Stimulated activated CD4-positive, alpha-beta T cell treated with anti-CD3 and anti-CD28 coated beads, Interleukin-4, amount 100 ng/mL, for 24 hours (primary cell): ENCODE results near the gene KCNMA1.

Experiments used
- DNase-seq: peaks from one replicate; pipeline ENCODE4 v3.0.0-alpha.2; 2020

KCNMA1 gene

DNA sequence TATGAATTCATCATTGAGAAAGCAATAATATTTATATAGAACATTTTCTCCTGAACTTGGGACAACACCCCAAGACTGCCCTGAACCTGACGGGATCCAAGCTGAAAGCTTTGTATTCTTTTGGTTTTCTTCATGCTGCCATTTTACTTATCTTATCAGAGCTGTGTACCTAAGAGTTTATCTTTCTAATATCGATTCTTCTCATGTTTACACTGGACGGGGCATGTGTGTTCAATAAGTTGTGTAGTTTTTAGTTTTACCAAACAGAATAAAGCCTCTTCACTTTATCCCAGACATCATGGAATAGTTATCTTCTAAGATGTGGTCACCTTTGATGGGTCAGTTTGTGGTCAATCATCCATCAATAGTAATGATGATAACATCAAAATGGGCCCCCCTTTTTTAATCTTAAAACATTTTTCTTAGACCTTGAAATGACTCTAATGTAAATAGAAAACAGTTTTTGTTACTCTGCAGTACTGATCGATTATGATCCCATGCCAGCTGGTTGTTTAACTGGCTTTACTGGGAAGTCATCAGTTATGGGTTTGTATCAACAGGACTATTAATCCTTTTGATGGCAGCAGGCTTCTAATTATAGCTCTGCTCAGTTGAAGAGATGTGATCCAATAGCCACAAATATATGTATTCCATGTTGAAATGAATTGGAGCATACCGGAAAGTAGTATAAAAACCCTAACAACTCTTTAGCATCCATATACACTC, 446.1 kb downstream of the KCNMA1 start:
- no peak for DNase-seq

DNA sequence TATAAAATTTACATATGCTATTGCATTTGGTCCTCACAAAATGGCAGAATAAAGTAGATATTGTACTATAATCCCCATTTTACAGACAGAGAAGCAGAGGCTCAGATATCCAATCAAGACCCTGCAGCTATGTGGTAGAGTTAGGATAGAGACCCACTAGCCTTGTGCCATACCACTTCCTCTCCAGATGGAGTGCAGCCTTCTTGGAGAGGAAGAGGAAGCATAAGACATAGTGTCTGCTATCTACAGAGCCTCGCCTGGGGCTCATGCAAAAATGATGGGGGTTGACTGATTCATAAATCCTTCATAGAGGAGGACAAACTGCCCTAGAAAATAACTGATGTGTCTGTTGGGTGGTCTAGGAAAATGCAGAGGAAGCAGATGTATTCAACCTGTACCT, 447.3 kb downstream of the KCNMA1 start:
- DNase-seq = no peak

DNA sequence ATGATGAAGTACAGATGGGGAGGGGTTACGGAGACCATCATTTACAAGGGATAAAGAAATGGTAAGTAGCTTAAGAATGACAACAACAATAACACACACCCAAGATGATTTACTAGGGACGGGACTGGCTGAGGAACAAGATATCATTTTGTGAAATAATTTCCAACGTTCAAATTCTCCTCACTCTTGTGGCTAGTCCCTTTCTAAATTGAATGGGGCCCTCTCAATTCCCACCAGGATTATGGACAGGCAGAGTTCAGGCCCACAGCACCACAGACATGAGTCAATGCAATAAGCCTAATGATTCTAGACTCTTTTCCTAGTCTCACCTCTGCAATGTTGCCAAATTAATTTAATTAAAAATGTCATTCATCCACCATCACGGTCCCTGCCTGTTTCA, 448.1 kb downstream of the KCNMA1 start:
- DNase-seq = no peak

DNA sequence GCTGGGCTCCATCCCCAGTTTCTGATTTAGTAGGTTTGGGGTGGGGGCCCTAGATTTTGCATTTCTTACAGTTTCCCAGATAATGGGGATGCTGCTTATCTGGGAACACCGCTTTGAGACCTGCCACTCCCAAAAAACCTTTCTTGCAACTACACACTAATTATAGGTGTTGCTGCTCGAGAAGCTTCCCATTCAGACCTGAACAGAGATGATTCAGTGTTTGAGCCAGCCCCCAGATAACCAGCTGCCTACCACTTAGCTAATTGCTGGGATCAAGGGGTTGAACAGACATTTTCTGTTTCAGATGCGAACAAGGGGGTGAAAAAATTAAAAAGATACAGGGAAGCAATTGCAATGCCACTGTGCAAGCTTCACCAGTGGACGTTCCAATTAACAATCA, 448.5 kb downstream of the KCNMA1 start:
- no peak for DNase-seq

DNA sequence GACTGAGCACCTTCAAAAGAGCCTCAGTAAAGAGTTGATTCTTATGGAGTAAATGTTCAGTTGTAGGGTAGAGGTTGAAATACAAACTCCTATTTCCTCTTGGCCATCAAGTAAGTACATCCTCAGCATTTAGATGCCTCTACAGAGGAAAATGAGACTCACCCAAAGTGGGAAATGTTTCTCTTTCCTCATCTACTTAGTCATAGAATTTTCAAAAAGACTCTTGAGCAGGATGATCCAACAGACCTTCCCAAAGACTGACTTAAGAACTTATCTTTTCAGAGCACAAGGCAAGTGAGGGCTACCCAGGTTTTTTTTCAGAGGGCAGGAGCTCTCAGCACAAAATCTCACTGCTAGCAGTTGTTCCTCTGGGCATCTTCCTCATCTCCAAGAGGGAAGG, 449.1 kb downstream of the KCNMA1 start:
- DNase-seq = no peak

DNA sequence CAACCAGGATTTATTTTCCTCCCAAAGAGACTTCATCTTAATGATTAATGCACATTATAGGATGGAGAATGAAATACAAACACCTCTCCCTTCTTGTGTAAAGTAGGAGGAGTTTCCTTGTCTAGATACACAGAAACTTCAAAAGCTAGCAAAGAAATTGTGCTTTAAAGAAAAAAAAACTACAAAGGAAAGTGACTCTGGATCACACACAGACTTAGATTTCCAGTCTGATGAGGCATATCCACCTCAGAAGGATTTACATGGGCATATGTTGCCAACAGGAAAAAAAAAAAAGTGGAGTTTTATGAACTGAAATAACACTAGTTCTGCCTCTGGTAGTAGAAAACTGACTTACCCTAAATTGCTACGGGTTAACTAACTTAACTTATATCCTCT, 449.6 kb downstream of the KCNMA1 start:
- no peak for DNase-seq

DNA sequence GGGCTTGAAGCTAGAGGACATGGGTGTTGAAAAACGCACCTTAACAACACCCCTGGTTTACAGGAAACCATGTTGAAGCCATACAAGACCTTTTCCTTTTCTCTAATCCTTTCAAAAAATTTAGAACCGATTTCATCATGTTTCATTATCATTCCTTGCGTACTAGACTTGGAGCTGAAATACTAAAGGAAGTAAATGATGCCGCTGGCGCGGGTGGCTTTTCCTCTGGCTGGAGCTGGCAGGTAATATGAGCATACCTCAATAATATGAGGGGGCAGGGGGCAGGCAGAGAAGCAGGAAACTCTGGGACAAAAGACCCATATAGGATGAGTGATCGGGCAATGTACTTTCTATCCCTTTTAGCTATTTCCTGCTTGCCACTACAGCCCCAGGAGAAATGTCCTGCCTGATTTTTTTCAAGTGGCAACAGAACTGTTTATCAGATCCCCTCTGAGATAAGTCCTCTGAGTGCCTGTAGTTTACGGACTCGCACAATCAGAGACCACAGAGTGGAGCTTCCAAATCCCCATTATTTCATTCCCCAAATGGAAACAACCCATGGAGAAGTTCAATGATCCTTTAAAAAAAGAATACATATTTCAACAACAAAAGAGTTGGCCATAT, 450.1 kb downstream of the KCNMA1 start:
- DNase-seq = no peak

DNA sequence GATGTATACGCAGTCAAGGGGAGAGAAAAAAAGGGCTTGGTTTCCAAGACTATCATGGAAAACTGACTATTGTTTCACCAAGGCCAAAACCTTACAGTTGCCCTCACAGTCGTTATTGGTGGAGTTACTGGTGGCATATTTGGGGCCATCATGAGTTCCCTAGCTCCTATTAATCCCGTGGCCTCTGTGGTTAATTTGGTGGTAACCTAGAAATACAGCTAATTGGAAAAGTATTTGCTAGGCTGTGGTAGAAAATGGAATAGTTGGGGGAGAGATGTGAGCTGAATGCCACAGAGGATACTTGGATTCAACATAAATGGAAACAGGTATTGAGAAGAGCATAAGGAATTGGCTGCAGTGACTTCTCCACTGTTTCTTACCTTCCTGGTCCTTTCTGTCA, 450.7 kb downstream of the KCNMA1 start:
- DNase-seq = no peak

DNA sequence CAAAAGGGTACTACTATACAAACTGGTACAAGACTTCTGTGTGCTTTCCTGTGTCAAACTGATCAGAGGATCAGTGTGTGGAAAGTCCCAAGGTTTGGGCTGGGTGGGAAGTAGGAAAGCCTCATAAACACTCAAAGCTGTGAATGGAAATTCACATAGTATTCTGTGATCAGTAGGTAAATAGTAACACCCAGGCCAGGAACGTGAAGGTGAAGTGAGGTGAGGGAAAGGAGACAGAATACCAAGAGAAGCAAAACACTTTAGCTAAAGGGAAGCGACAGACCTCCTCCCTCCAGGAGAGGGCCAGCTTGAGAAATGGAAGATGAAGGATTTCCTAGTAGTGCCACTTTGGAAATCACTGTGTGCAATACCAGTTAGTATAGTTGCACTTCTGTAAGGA, 451.9 kb downstream of the KCNMA1 start:
- DNase-seq = no peak

DNA sequence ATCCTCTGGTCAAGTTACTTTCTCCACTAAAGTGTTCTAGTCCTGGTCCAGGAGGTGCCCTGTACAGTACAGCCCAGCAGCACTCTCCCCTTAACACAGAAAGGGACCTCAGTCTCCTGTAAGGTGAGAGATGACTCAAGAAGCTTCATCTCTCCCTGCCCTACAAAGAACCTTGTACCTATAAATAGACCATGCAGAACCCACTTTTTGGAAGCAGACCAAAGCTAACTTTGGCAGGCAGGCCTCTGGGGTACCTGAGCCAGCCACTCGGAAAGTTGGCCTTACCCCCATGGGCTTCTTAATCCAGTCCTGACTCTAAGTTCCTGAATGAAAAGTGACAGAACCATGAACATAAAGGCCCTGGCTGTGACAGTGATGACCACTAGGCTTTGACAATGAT, 454.8 kb downstream of the KCNMA1 start:
- no peak for DNase-seq

DNA sequence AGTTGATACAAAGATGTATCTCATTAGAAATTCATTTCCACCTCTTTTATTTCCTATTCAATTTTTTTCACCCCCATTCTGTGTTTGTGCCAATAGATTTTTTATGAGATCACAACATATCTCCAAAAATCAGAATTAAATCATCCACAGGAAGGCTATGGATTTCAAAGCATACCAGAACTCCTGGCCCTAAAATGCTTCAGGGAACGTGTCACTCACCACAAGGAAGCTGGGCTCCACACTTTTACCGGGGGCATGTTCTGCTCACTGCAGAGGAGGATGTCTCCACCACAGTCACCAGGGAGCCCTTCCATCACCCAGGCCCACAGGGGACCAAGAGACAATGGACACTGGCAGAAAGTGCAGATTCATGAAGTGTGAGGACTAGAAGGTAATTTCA, 456.8 kb downstream of the KCNMA1 start:
- DNase-seq = no peak

DNA sequence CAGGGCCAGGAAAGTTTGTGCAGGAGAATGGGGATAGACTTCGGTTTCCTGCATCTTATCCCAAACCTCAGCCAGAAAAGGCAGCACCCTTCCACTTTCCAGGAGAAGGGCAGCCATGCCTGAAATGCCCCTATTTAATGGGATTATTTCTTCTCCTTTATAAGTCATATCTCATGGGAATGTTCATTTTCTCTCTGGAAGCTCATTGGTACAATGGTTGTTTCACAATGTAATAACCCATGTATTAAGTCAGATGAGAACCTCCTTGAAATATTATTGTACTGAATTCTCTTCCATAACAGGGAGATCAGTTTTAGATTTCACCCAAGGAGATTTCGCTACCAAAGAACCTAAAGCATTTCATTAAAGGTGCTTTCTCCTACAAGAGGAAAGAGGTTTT, 457.5 kb downstream of the KCNMA1 start:
- DNase-seq = no peak

DNA sequence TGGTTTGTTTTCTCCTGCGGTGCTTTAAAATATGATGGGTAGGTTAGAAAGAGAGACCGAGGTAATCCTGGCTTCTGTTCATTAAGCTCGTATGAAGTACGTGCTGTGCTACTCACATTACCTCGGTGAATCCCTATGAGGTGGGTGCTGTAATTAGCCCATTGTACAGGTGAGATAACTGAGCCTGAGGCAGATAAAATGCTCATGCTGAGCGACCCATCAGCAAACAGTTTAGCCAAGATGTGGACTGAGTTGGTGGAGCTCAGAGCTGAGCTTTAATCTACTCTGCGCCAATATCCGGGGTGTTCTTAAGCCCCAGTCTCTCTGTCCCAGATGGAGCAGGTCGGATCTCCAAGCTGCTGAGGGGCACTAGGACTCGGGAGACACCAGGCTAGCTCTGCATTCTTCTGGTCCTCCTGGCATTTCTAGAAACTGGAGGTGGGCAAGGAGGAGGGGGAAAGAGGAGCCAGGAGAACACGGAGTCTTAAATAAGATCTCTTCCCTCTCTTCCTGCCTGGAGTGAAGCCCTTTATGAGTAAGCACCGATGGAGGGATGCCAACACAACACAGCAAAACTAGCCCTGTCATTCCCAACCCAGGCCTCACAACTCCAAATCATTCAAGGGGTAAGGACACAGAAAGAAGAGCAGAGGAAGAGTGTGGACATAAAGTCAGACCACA, 458.5 kb downstream of the KCNMA1 start:
- DNase-seq = no peak

DNA sequence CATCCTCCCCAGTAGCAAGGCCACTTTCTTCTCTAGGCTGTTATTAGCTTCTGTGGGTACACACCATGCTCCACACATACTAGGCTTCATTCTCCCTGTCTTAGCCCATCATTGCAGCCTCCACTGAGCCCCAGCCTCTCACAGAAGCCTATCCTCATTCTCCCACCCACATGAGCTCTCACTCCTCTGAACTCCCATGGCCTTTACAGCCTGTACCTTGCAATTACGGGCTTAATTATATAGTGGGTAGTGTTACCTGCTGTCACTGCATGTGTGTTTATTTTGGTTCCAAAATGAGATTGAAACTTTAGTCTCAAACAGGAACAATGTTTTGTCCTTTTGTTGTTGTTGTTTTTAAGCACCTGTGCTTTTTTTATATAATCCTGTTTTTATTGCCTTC, 460.0 kb downstream of the KCNMA1 start:
- DNase-seq = no peak

DNA sequence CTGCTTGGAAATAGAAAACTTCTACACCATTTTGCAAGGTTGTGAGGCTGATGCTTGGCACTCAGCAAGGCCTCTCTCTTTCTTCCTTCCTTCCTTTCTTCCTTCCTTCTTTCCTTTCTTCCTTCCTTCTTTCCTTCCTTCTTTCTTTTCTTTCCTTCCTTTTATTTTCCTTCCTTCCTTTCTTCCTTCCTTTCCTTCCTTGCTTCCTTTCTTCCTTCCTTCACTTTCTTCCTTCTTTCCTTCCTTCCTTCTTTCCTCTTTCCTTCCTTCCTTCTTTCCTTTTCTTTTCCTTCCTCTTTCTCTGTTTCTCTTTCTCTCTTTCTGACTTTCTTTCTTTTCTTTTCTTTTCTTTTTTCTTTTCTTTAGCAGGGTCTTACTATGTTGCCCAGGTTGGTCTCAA, 460.4 kb downstream of the KCNMA1 start:
- DNase-seq = no peak

DNA sequence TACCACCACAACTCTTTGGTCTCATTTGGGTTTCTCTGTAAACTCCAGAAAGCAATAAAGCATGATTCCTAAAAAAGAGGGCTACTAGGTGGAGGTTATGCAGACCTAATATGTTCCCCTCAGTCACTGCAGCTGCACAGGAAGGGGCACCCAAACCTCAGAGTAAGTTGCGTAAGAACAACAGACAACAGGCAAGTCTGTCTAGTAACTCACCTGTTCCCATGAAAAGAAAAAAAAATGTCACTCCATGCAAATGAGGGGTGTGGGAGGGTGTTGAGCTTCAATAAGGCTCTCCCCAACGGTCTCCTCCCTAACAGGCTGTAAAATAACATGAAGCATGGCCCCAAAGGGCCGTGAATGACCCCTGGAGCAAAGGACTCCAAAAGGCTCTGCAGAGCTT, 461.4 kb downstream of the KCNMA1 start:
- no peak for DNase-seq

DNA sequence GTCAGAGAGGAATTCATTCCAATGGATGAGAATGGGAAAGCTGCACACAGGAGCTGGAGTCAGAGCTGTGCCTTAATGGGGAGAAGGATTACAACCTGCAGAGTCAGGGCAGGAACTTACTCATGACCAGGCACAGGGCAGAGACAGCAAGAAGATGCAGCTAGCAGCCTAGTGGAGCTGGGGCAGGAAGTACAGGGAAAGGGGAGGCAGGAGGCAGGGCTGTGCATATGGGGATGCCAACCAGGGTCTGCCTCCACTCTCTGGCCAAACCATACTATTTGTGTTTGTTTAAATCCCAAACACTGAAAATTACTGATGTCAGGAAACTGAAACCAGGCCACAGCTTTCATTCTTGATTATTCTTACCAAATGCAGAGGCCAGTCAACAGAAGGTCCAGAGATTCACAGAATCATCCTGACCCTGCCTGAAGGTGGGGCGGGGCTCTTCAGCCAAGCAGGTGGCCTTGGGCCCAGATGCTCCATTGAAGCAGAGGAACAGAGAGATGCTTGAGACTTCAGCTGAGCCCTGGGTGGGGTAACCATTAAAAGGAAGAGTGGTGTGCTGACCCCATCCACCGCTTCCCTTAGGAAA, 461.9 kb downstream of the KCNMA1 start:
- DNase-seq = no peak

DNA sequence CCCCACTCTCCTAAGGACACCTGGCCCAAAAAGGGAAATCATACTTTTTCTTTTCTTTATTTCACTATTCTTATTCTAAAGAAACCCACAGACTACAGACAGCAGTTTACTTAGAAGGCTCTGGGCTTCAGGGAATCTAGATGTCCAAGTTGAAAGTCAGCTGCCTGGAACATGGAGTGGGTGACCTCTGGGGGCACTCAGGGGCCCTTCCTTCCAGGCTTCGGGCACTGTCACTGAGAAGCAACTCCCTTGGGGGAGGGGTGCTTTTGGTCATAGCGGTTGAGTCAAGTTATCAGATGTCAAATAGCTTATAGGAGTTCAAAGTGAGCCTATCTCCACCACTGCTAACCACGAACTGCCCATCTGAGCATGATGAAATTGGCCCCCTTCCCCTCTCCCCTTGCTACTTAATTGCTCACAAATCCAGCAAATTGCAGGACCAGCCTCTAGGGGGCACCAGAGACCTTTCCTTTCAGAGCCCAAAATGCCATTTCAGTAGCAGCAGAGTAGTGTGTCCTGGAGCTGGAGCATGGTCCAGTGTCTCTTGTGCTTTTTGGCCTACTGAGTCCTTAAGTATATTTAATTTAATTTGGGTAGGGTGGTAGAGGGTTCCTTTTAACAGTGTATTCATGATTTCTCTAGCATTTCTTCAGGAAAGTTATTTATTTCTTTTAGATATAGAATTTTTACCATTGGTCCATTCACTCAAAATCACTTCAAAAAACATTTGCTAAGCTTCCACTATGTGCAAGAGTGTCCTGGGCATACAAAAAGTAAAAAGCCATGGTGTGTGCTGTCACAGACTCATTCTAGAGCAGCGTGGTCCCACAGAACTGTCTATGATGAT, 463.8 kb downstream of the KCNMA1 start:
- peak; percentile 65 for DNase-seq

DNA sequence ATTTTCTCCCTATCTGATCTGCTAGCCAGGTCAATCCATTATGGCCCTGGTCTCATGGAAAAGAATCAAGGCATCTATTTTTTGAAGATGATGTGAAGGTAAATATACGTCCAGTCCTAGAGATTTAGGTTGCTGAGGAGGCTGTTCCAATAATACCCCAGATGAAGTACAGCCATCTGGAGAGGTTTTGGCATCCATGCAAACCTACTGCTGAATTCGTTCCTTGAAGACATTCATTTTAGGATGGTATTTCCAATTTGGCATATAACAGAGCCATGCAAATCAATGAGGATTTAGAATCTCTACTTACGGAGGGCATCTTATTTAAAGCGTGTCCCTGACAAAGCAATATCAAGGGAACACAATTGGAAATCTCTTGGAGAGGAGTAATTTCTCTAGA, 465.5 kb downstream of the KCNMA1 start:
- no peak for DNase-seq

DNA sequence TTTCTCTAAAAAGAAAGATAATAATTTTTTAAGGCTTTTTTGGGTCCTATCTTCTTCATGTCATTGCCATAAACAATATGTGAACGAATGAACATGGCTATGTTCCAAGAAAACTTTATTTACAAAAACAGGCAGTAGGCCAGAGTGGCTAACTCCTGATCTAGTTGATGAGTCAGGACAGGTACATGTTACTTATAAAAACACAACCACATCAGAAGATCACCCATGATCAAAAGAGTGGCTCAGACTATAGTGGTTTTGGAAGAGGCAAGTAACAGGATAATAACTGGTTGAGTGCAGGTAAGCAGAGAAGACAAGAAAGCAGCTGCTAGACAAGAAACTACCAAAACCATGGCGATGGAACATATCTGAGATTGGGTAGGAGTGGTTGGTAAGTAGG, 468.7 kb downstream of the KCNMA1 start:
- no peak for DNase-seq

DNA sequence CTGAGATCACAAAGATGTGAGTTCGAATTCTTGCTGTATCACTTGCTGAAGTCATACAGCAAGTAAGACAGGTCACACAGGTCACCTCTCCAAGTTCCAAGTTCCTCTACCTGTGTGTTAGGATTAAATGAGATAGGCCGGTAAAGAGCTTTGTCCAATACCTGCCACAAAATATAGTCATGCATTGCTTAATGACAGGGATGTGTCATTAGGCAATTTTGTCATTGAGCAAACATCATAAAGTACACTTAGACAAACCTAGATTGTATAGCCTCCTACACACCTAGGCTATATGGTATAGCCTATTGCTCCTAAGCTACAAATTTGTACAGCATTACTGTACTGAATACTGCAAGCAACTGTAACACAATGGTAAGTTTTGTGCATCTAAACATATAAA, 469.4 kb downstream of the KCNMA1 start:
- DNase-seq = no peak

DNA sequence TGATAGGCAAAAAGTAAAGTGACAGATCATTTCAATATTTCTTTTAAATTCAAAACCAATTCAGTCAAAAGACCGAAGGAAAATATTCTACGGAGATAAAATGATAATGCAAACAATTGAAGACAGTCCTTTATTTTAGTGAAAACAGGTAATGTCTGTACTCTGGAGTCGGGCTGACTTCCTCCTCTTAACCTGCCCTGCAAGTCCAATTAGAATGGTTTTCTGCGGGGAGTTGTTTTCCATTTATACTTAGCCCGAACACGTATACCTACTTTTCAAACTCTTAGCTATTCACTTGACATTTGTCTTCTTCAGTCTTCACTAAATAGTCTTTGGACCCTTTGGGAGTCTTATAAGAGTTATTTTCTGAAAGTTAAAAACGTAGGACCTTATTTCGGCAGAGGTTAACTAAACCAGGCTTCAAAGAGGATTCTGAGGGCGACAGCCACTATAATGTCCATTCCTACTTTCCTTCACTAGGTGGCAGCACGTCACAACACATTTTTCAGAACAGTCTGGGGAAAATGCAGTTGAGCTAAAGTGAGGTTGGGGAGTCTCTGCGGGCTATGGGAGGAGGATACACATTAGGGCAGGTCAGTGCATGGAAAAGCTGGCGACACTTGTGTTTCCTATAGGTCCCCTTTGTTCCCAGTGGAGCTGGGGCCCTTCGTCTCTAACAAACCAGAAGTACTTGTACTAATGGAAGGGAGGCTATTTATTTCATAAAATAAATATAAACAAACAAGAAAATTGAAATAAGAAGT, 472.0 kb downstream of the KCNMA1 start:
- DNase-seq = peak; percentile 18
